Pancreas (tissue), 10 donors: ENCODE data around the gene FLT1. TPM values are rescaled to one million over a fixed set of nuclear protein-coding genes. Genes with fewer than 3 reads are reported as not detected.

Experiments used
- ATAC-seq, 4 donors: fragments of 200-7000 bp; cut with Tn5 transposase; one replicate each; pipeline versions ENCODE4 v1.8.0 to v1.9.1; 2020; ENCODE audit warnings: mild to moderate bottlenecking in 4 of 4, moderate library complexity in 4 of 4
- DNase-seq, 6 donors: peaks; one replicate each; pipeline ENCODE4 v3.0.0-alpha.2; 2020
- FAIRE-seq: peaks from 2 replicates; lab custom pipeline; 2012; peaks lifted over from hg19 to GRCh38; lab: Jason Lieb, UNC
- H3K27ac ChIP-seq, 4 donors: fragments of 200-600 bp; sonication (generic); 1 replicate in 3 of 4; 2 replicates in 1 of 4; pipeline versions ENCODE4 v1.5.0 to v1.8.0; 2020
- H3K27me3 ChIP-seq, 4 donors: fragments of 200-600 bp; one replicate each; pipeline ENCODE4 v1.8.0; 2021
- H3K36me3 ChIP-seq, 3 donors: fragments of 200-600 bp; sonication (generic) in 1 of 3; one replicate each; pipeline versions ENCODE4 v1.5.0 to v1.8.0; 2020 to 2021
- H3K4me1 ChIP-seq, 3 donors: fragments of 200-600 bp; one replicate each; pipeline ENCODE4 v1.8.0; 2021
- H3K4me3 ChIP-seq, 4 donors: fragments of 200-600 bp; sonication (generic) in 2 of 4; one replicate each; pipeline versions ENCODE4 v1.5.0 to v1.8.0; 2020 to 2021
- H3K9me3 ChIP-seq, 4 donors: fragments of 200-600 bp; one replicate each; pipeline ENCODE4 v1.8.0; 2021
- CTCF ChIP-seq, 4 donors: fragments of 200-600 bp; sonication (generic) in 3 of 4; IDR thresholded peaks; one replicate each; pipeline versions ENCODE4 v1.5.0 to v1.8.0; 2021; ENCODE audit warnings: antibody characterized with exemption in 4 of 4
- WGBS, 2 donors: extraction: QIAGEN DNeasy Blood & Tissue Kit; methylation state at CpG; one replicate each; pipeline ENCODE4 v1.1.7; 2013; 5-methylcytosine and 5-hydroxymethylcytosine counted together
- intact Hi-C, 3 donors: fragments of 100-400 bp; cut with DNase I; formaldehyde crosslinking; loops; one replicate each; pipeline versions ENCODE4 v1.11.1 to v1.14.2; 2022
- polyA plus RNA-seq, 2 donors: library from polyadenylated mRNA; stranded (reverse); fragments of 200-250 nt; gene quantifications; one replicate each; pipeline ENCODE4 v1.2.3, GENCODE V29; 2013
- total RNA-seq, 6 donors: library from RNA; stranded (reverse); fragmentation: NEBNext Ultra II Directional in 4 of 6; extraction: Animal tissue kit (Norgen Biotek cat#: 25700) in 4 of 6; gene quantifications; one replicate each; pipeline versions ENCODE4 v1.2.1 to v1.2.4, GENCODE V29; 2021 to 2023
- donor health status: healthy with polysubstance abuse.
- donor health status: DM: no; HTN: no; CAD: no; lungs with moderate emphysema.
- donor health status: DM: no; HTN: no; CAD: no.
- donor health status: control.
- donor health status: control.
- donor health status: Bipolar disorder and iron deficiency.
- donor health status: DM: yes; HTN: yes; CAD: no.
- donor health status: DM: no; HTN: no; CAD: no.
- donor health status: DM: no; HTN: no; CAD: no.
- donor health status: DM: yes; HTN: yes; CAD: no.

Gene FLT1
- total and polyA plus RNA-seq, 8 donors: 1.1 to 12.7 (median 8.1) TPM

- Histone ChIP-seq H3K27me3 (peaks cover 0 to 3% (median 0%) of the 10 kb centered on the region in 4 donors), H3K27ac (no peak overlapping the region), H3K4me1 (no peaks in the 10 kb centered on the region), H3K9me3 (no peaks in the 10 kb centered on the region), H3K36me3 (no peaks in the 10 kb centered on the region), H3K4me3 (no peak overlapping the region)
- FAIRE-seq (no peak), DNase-seq (no peak), ATAC-seq (no peak)
- 48 to 68% methylated on average over 1 of the region's 1 CpG for WGBS, 2 donors
- intact Hi-C loops: no loop called here
- no peak for TF ChIP-seq CTCF (IDR thresholded peaks at IDR 0.05)
These were observed 15.9 kb downstream of the FLT1 start for GRCh38 chr13:28479005-28479404.

GRCh38 chr13:28478127-28478526 is 16.8 kb downstream of the FLT1 start:
- 52 to 61% methylated on average over 3 of the region's 3 CpGs for WGBS, 2 donors
- ATAC-seq (no peak), DNase-seq (no peak), FAIRE-seq (no peak)
- TF ChIP-seq CTCF (IDR thresholded peaks at IDR 0.05): no peak
- no peak overlapping the region for H3K4me3 ChIP-seq
- H3K27me3 ChIP-seq: peaks cover 0 to 3% (median 0%) of the 10 kb centered on the region in 4 donors
- H3K4me1 ChIP-seq: no peaks in the 10 kb centered on the region
- no peaks in the 10 kb centered on the region for H3K36me3 ChIP-seq
- intact Hi-C loops: no loop called here
- H3K9me3 ChIP-seq: no peaks in the 10 kb centered on the region
- no peak overlapping the region for H3K27ac ChIP-seq

- H3K36me3 ChIP-seq: no peaks in the 10 kb centered on the region
- no peak for FAIRE-seq
- no peak overlapping the region for H3K27ac ChIP-seq
- no peak overlapping the region for H3K4me3 ChIP-seq
- ATAC-seq: no peak
- H3K27me3 ChIP-seq: peaks cover 0 to 1% (median 0%) of the 10 kb centered on the region in 4 donors
- WGBS, 2 donors: 43 to 47% methylated on average over 3 of the region's 3 CpGs
- no peak for TF ChIP-seq CTCF (IDR thresholded peaks at IDR 0.05)
- intact Hi-C loops: no loop called here
- no peaks in the 10 kb centered on the region for H3K4me1 ChIP-seq
- no peaks in the 10 kb centered on the region for H3K9me3 ChIP-seq
- DNase-seq: no peak
These were observed 17.3 kb downstream of the FLT1 start for GRCh38 chr13:28477709-28477973.

- H3K27me3 ChIP-seq: no peaks in the 10 kb centered on the region
- no peaks in the 10 kb centered on the region for H3K4me1 ChIP-seq
- ATAC-seq (no peak), DNase-seq (no peak), FAIRE-seq (no peak)
- no peak for TF ChIP-seq CTCF (IDR thresholded peaks at IDR 0.05)
- H3K4me3 ChIP-seq: no peak overlapping the region
- intact Hi-C loops: no loop called here
- no peak overlapping the region for H3K27ac ChIP-seq
- 31 to 37% methylated on average over 11 of the region's 11 CpGs for WGBS, 2 donors
- H3K9me3 ChIP-seq: no peaks in the 10 kb centered on the region
- H3K36me3 ChIP-seq: no peaks in the 10 kb centered on the region
These were observed 17.8 kb downstream of the FLT1 start for GRCh38 chr13:28476919-28477708.
